Smooth muscle cell (in vitro differentiated cells): Measurements from ENCODE around the gene SOBP. TPM values are rescaled to one million over a fixed set of nuclear protein-coding genes. Genes with fewer than 3 reads are reported as not detected.

ENCODE experiments used
- DNase-seq: peaks from one replicate; lab custom pipeline; 2025; ENCODE audit not compliant: unreplicated experiment; lab: John Stamatoyannopoulos, UW
- H2AFZ ChIP-seq: fragments of 200-600 bp; sonication (generic); 2 replicates; pipeline ENCODE4 v1.6.0; 2016; ENCODE audit warnings: antibody characterized with exemption, low read depth, mild to moderate bottlenecking
- H3F3A ChIP-seq: fragments of 200-600 bp; sonication (generic); 2 replicates; pipeline ENCODE4 v1.6.0; 2017; ENCODE audit warnings: antibody characterized with exemption, low read depth
- H3K27ac ChIP-seq: fragments of 200-600 bp; sonication (generic); 2 replicates; pipeline ENCODE4 v1.5.1; 2016; ENCODE audit warnings: low read depth, mild to moderate bottlenecking
- H3K27me3 ChIP-seq: fragments of 200-600 bp; sonication (generic); 2 replicates; pipeline ENCODE4 v1.6.1; 2016; ENCODE audit warnings: low read depth, mild to moderate bottlenecking
- H3K36me3 ChIP-seq: fragments of 200-600 bp; sonication (generic); 2 replicates; pipeline ENCODE4 v1.5.1; 2016; ENCODE audit warnings: low read depth
- H3K4me1 ChIP-seq: fragments of 200-600 bp; sonication (generic); 2 replicates; pipeline ENCODE4 v1.5.1; 2016; ENCODE audit warnings: low read depth
- H3K4me2 ChIP-seq: fragments of 200-600 bp; sonication (generic); 2 replicates; pipeline ENCODE4 v1.6.0; 2016; ENCODE audit warnings: mild to moderate bottlenecking
- H3K4me3 ChIP-seq: fragments of 200-600 bp; sonication (generic); 2 replicates; pipeline ENCODE4 v1.5.1; 2016; ENCODE audit warnings: mild to moderate bottlenecking
- H3K79me2 ChIP-seq: fragments of 200-600 bp; sonication (generic); 2 replicates; pipeline ENCODE4 v1.6.0; 2016; ENCODE audit warnings: low read depth, mild to moderate bottlenecking
- H3K9ac ChIP-seq: fragments of 200-600 bp; sonication (generic); 2 replicates; pipeline ENCODE4 v1.6.0; 2016; ENCODE audit warnings: low read depth
- H3K9me3 ChIP-seq: fragments of 200-600 bp; sonication (generic); replicated peaks from 2 replicates; pipeline ENCODE4 v1.5.1; 2016; ENCODE audit warnings: low read depth
- H4K20me1 ChIP-seq: fragments of 200-600 bp; sonication (generic); 2 replicates; pipeline ENCODE4 v1.6.0; 2016; ENCODE audit warnings: low read depth
- WGBS: methylation state at CpG from one replicate; pipeline ENCODE4 v1.1.7; 2016; ENCODE audit warnings: low lambda C conversion rate; 5-methylcytosine and 5-hydroxymethylcytosine counted together
- polyA plus RNA-seq: library from polyadenylated mRNA; unstranded; fragments of >200 nt; fragmentation: Nextera tagmentation; extraction: Ambion mirVana; gene quantifications from 2 replicates; pipeline ENCODE4 v1.2.1, GENCODE V29; 2016
- total RNA-seq: library from RNA; depleted of rRNA; stranded (reverse); fragments of >200 nt; gene quantifications from 2 replicates; pipeline ENCODE4 v1.2.3, GENCODE V29; 2014
- TF ChIP-seq, protein P1 (sequence below): fragments of 200-600 bp; sonication (generic); IDR thresholded peaks from 2 replicates; pipeline ENCODE4 v1.5.1; 2017; ENCODE audit warnings: borderline replicate concordance, mild to moderate bottlenecking, antibody characterized with exemption; ENCODE audit not compliant: insufficient read depth, poor library complexity, severe bottlenecking

Gene SOBP
- total and polyA plus RNA-seq, 2 experiments from 2014 or later = 0.67 to 4.0 TPM

DNA sequence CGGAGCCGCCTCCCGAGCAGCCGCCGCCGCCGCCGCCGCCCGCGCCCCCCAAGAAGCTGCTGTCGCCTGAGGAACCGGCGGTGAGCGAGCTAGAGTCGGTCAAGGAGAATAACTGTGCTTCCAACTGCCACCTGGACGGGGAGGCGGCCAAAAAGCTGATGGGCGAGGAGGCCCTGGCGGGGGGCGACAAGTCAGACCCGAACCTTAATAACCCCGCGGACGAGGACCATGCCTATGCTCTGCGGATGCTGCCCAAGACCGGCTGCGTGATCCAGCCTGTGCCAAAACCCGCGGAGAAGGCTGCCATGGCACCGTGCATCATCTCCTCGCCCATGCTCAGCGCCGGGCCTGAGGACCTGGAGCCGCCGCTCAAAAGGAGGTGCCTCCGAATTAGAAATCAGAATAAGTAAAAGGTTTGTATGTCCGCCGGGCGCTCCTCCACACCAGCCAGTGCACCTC, 145.2 kb downstream of the SOBP start:
- Histone ChIP-seq H3K79me2 (no peaks in the 10 kb centered on the region), H3K36me3 (no peaks in the 10 kb centered on the region), H4K20me1 (no peaks in the 10 kb centered on the region), H3K4me3 (peak overlapping the region; percentile 31), H2AFZ (no peak overlapping the region), H3K27ac (no peak overlapping the region), H3K4me2 (peak overlapping the region; percentile 78), H3K27me3 (peaks cover 25% of the 10 kb centered on the region), H3F3A (no peaks in the 10 kb centered on the region), H3K9me3 (no peaks in the 10 kb centered on the region), H3K4me1 (no peaks in the 10 kb centered on the region), H3K9ac (no peak overlapping the region)
- TF ChIP-seq, protein P1, sequence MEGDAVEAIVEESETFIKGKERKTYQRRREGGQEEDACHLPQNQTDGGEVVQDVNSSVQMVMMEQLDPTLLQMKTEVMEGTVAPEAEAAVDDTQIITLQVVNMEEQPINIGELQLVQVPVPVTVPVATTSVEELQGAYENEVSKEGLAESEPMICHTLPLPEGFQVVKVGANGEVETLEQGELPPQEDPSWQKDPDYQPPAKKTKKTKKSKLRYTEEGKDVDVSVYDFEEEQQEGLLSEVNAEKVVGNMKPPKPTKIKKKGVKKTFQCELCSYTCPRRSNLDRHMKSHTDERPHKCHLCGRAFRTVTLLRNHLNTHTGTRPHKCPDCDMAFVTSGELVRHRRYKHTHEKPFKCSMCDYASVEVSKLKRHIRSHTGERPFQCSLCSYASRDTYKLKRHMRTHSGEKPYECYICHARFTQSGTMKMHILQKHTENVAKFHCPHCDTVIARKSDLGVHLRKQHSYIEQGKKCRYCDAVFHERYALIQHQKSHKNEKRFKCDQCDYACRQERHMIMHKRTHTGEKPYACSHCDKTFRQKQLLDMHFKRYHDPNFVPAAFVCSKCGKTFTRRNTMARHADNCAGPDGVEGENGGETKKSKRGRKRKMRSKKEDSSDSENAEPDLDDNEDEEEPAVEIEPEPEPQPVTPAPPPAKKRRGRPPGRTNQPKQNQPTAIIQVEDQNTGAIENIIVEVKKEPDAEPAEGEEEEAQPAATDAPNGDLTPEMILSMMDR = no peak
- 62% methylated on average over 29 of the region's 40 CpGs for WGBS
- DNase-seq = no peak

DNA sequence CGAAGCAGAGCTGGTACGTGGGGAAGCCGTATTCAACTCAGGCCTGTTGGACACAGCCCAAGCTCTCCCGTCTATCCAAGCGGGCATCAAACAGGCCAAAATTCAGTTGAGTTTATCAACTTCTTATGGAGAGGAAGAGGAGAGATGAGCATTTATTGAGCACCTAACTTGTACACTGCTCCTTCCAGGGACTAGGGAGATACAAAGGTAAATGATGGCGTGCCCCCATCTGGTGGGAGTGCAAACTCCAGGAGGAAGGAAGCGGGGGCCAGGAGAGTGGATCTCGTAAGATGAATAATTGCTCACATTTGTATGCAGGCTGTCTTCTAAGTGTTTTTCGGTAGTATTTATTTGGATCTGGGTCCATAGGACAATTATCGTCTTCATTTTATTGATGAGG, 146.6 kb downstream of the SOBP start:
- Histone ChIP-seq H3K79me2 (no peaks in the 10 kb centered on the region), H4K20me1 (no peaks in the 10 kb centered on the region), H3K9ac (no peak overlapping the region), H3K9me3 (no peaks in the 10 kb centered on the region), H3K4me2 (no peak overlapping the region), H3K36me3 (no peaks in the 10 kb centered on the region), H3K27ac (no peak overlapping the region), H3K27me3 (peaks cover 25% of the 10 kb centered on the region), H3K4me1 (no peaks in the 10 kb centered on the region), H2AFZ (no peak overlapping the region), H3K4me3 (no peak overlapping the region), H3F3A (no peaks in the 10 kb centered on the region)
- WGBS = 92% methylated on average over 10 of the region's 10 CpGs
- TF ChIP-seq, protein P1 = no peak
- no peak for DNase-seq

DNA sequence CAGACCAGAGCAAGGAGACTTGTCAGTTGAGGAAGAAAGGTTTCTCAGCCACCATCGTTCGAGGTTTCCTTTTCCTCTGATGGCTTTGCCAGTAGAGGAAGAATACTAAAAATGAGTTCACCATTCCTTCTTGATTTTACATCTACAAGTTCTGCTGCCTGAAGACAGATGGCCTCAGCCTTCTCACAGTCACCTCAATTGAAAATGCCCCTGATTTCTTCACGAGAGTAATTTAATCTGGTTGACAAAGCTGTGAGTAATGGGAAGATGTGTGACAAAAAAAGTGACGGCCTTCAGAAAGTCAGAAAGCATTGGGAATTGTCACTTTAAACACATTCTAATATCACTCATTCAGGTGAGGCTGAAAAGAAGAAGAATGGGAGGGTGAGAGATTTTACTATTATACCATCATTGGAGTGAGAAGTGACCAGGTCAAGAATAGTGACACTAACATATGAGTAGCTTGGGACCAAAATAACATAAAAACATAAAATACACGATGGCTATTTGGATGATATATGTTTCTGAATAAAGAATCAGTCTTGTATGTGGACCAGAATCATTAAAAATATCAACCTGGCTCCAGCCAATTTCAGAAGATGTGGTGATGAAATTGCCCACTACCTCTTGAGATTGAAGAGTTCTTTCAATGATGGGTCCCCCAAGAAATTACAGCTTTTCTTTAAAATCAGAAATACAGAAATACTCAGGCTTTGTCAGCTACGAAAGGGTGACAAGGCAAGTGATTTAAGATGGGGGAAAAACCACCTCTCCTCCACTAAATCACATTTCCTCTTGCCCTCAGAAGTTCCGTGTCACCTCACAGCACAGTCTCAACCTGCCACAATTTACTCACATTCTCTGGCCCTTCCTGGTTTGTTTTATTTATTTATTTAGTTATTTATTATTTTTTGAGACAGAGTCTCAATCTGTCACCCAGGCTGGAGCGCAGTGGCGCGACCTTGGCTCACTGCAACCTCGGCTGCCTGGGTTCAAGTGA, 147.7 kb downstream of the SOBP start:
- 90% methylated on average over 11 of the region's 11 CpGs for WGBS
- TF ChIP-seq, protein P1 = no peak

More for the DNA sequence above, 147.7 kb downstream of the SOBP start:
- Histone ChIP-seq H3K36me3 (no peaks in the 10 kb centered on the region), H3K9ac (no peak overlapping the region), H3K9me3 (no peaks in the 10 kb centered on the region), H3K79me2 (no peaks in the 10 kb centered on the region), H4K20me1 (no peaks in the 10 kb centered on the region), H3K27me3 (peaks cover 22% of the 10 kb centered on the region), H3K27ac (no peak overlapping the region), H3F3A (no peaks in the 10 kb centered on the region), H3K4me2 (no peak overlapping the region), H3K4me1 (no peaks in the 10 kb centered on the region), H2AFZ (no peak overlapping the region), H3K4me3 (no peak overlapping the region)
- DNase-seq = no peak
